Hepatocyte (in vitro differentiated cells): ENCODE results near the gene KRTDAP.

ENCODE experiments used
- CTCF ChIP-seq: fragments of 200-600 bp; sonication (generic); IDR thresholded peaks from 2 replicates; pipeline ENCODE4 v1.5.1; 2016; ENCODE audit warnings: antibody characterized with exemption, mild to moderate bottlenecking; ENCODE audit not compliant: poor library complexity
- EZH2 ChIP-seq: fragments of 200-600 bp; sonication (generic); IDR thresholded peaks from 2 replicates; pipeline ENCODE4 v1.6.1; 2016; ENCODE audit warnings: antibody characterized with exemption, mild to moderate bottlenecking, borderline replicate concordance
- EZH2phosphoT487 ChIP-seq: fragments of 200-600 bp; sonication (generic); IDR thresholded peaks from one replicate; pipeline ENCODE4 v1.6.1; 2018; ENCODE audit warnings: antibody characterized with exemption, mild to moderate bottlenecking, low read depth, moderate library complexity; ENCODE audit not compliant: unreplicated experiment, severe bottlenecking

GRCh38 chr19:35474104-35474503 lies 16.2 kb downstream of the KRTDAP start:
- no peak for TF ChIP-seq CTCF
- no peak for TF ChIP-seq EZH2
- TF ChIP-seq EZH2phosphoT487, result no peak
